COLO668 (cell line): ENCODE measurements around the gene TMEM238.

Experiments used
- DNase-seq: peaks from one replicate; lab custom pipeline; 2025; ENCODE audit not compliant: unreplicated experiment; lab: John Stamatoyannopoulos, UW

The TMEM238 gene

DNA sequence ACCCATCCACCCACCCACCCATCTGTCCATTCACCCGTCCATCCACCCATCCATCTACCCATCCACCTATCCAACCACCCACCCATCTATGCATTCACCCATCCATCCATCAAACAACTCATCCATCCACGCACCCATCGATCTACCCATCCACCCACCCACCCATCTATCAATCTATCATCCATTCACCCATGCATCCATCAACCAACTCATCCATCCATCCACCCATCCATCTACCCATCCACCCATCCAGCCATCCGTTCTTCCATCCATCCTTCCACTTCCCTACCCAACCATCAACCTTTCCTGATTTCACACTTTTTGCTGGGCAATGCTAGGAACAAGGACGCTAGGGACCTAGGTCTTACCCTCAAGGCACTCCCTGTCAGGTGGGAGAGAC, 2.1 kb downstream of the TMEM238 start:
- DNase-seq: no peak

GRCh38 chr19:55379174-55379573, 4.9 kb downstream of the TMEM238 start:
- DNase-seq: no peak

DNA sequence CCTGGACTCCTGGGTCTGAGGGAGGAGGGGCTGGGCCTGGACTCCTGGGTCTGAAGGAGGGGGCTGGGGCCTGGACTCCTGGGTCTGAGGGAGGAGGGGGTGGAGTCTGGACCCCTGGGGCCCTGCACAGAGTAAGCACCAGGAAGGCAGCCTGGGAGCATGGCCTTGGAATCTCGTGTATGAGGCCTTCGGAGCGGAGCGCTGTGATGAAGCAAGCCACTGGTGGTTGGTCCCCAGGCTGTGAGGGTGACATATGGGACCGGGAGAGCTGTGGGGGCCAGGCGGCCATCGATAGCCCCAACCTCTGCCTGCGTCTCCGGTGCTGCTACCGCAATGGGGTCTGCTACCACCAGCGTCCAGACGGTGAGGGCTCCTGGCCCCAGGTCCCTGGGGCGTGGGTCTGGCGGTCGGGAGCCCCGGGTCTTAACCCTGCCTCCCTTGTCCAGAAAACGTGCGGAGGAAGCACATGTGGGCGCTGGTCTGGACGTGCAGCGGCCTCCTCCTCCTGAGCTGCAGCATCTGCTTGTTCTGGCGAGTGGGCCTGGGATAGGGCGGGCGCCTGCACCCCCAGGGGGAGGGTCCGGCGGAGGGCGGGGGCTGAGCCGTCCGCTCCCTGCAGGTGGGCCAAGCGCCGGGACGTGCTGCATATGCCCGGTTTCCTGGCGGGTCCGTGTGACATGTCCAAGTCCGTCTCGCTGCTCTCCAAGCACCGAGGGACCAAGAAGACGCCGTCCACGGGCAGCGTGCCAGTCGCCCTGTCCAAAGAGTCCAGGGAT, 6.5 kb downstream of the TMEM238 start:
- DNase-seq: no peak

DNA sequence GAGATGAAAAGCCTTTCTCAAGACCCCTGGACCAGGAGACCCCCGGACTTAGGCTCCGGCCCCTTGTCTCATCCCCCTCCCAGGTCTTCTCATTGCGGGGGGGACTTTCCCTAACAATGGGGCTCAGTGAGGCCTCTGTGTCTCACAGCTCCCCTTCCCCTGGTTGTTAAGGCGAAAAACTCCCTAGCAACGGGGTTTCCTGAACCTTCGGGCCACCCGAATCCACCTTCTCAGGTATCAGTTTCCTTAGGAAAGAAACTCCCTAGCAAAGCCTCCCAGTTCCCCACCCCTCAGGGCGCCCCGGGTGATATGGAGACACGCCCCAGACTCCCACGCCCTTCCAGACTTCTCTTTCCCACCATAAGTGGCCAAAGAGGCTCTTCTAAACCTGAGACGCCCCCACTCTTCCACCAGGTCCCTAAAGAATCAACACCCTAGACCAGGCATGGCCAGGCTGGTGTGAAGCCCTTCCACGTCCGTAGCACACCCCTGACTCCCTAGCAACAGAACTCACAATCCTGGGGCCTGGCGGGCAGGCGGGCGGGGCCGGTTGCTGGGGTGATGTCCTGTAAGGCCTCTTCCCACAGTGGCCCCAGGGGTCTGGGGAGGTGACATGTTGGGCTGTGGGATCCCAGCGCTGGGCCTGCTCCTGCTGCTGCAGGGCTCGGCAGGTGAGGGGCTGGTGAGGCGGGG, 7.7 kb downstream of the TMEM238 start, which contains the start of gene TMEM190:
TMEM190 (plus strand) TSS at position 586 of the 693 bp plus-strand sequence; CDS start at position 614, 28 bp downstream.
- DNase-seq: peak; percentile 43

GRCh38 chr19:55373993-55374757, 9.9 kb downstream of the TMEM238 start:
- peak; percentile 12 for DNase-seq

GRCh38 chr19:55373306-55373992, 10.6 kb downstream of the TMEM238 start:
- DNase-seq: no peak

- no peak for DNase-seq
Observed at GRCh38 chr19:55372316-55373081, 11.6 kb downstream of the TMEM238 start.

DNA sequence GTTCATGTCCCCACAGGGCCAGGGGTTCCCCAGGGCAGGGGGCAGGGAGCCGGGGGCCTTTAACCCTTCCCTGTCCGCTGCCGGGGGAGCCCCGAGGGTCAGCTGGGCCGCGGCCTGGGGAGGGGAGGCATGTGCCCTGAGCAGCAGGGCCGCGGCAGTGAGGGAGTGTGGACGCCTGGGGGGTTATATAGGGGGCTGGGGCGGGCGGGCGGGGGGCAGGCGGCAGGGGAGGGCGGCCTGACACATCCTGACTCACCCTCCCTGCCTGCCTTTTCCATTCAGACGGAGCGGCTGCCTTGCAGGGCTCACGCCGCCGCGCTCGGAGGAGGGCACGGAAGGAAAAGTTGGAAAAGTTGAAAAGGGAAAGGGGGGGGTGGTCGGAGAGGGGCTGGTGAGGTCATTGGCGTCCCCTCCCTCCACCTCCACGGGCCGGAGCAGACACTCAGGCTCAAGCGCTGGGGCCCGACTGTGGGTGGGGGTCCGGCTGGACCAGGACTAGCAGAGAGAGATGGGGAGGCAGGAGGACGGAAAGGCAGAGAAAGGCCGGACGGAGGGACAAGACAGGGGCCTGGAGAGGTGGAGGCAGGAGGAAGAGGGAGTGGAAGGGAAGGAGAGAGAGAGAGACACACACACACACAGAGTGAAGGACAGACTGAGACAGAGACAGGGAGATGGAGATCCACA, 13.6 kb downstream of the TMEM238 start, which contains the start of gene IL11:
IL11 (minus strand) TSS at position 159 of the 684 bp plus-strand sequence; CDS start at position 6, 153 bp downstream.
- DNase-seq: no peak

DNA sequence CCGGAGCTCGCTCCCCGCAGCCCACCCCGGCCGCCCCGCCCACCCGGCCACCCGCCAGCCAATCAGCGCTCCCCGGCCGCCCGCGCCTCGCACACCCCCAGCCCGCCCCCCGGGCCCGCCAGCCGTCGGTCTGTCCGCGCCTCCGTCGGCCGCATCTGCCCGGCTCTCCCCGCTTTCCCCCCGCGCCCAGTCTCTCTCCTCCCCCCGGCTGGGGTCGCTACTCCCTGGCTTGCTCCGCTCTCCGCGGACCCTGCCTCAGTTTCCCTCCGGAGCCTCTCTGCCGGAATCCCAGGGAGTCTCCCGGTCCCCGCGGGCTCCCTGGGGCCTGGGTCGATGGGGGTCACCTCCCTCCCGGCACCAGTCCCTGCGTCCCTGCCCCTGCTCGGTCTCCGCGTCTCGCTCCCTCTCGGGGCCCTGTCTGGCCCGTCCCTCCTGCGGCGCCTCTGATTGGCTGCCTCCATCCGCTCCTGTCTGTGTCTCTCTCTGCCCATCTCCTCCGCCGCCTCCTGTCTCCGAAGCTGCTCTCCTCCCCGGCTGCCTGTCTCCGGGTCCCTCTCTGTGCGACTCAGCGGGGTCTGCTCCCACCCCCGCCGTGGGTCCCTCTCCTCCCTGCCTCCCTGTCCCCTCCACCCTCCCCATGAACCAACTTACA, 14.3 kb downstream of the TMEM238 start:
- peak; percentile 11 for DNase-seq

- peak; percentile 10 for DNase-seq
Observed at GRCh38 chr19:55368701-55369563, 15.2 kb downstream of the TMEM238 start.

DNA sequence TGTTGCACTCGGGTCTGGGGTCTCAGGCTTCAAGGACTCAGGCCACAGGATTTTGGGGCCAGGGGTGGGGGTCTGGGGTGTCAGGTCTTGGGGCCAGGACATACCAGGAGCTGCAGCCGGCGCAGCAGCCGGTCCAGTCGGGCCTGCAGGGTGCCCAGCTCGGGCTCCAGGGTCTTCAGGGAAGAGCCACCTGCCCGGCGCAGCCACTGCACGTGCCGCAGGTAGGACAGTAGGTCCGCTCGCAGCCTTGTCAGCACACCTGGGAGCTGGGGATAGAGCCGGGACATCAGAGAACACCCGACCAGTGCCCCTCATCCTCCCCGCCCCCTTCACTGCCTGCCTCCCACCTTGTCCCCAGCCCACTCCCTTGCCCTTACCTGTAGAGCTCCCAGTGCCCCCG, 16.0 kb downstream of the TMEM238 start:
- no peak for DNase-seq

DNA sequence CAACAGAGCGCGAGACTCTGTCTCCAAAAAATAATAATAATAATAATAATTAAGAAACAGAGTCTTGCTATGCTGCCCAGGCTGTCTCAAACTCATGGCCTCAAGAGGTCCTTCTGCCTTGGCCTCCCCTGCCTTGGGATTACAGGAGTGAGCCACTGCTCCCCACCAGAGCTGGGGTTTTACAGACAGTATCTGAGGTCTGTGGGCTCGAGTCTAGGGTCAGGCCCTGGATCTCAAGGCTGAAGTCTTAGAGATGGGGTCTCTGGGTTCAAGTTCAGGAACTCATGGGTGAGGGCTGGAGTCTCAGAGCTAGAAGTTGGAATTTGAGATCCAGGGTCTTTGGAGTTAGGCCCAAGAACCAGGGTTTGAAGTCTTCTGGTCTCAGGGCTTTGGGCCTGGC, 17.3 kb downstream of the TMEM238 start:
- no peak for DNase-seq

DNA sequence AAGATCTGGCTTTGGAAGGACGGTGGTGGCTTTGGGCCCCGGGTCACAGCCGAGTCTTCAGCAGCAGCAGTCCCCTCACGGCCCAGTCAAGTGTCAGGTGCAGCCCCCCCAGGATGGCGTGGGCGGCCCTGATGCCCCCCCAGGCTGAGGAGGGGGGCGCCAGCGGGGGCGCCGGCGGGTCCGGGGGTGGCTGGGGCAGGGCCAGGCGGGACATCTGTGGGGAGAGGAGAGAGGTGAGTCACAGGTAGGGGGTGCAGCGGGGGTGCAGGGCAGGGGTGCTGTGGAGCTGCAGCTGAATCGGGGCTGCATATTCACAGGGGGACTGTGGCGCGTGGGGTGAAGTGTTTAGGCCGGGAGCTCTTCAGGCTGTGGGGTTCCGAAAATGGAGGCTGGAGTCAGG, 18.1 kb downstream of the TMEM238 start:
- DNase-seq: no peak

DNA sequence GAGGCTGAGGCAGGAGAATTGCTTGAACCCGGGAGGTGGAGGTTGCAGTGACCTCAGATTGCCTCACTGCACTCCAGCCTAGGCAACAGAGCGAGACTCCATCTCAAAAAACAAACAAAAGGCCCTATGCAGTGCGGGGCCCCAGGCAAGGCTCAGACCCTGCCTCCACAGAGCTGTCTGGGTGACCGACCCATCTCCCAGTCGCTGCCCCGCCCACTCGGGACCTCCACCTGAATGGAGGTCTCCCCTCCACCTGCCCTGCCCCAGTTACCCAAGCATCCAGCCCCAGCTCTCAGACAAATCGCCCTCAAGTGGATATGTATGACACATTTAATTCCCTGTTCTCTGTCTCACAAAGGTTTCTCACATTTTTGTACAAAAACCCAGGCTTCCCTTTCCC, 18.8 kb downstream of the TMEM238 start:
- DNase-seq: no peak

- DNase-seq: no peak
Observed at GRCh38 chr19:55362990-55363716, 20.9 kb downstream of the TMEM238 start, which contains the start of gene GARIN5B. Gene GARIN5B (minus strand): TSS chr19:55363260. CDS start chr19:55363066, 194 bp downstream.

- no peak for DNase-seq
Observed at GRCh38 chr19:55362174-55362989, 21.7 kb downstream of the TMEM238 start.

- no peak for DNase-seq
Observed at GRCh38 chr19:55360902-55361301, 23.2 kb downstream of the TMEM238 start.
